AG09319 (cell line): ENCODE measurements around the gene COL8A2.
A peak's percentile ranks its signal among the peaks of the same experiment; 100 is the strongest.

Experiments used
- DNase-seq: peaks from one replicate; pipeline ENCODE4 v3.0.0-alpha.2; 2010; ENCODE audit warnings: low read depth; ENCODE audit errors: extremely low read depth
- TF ChIP-seq, protein P1 (sequence below): IDR thresholded peaks from 2 replicates; pipeline ENCODE4 v1.5.1; 2011; ENCODE audit warnings: low read depth, mild to moderate bottlenecking, inconsistent platforms, low read length, moderate library complexity

Gene COL8A2

DNA sequence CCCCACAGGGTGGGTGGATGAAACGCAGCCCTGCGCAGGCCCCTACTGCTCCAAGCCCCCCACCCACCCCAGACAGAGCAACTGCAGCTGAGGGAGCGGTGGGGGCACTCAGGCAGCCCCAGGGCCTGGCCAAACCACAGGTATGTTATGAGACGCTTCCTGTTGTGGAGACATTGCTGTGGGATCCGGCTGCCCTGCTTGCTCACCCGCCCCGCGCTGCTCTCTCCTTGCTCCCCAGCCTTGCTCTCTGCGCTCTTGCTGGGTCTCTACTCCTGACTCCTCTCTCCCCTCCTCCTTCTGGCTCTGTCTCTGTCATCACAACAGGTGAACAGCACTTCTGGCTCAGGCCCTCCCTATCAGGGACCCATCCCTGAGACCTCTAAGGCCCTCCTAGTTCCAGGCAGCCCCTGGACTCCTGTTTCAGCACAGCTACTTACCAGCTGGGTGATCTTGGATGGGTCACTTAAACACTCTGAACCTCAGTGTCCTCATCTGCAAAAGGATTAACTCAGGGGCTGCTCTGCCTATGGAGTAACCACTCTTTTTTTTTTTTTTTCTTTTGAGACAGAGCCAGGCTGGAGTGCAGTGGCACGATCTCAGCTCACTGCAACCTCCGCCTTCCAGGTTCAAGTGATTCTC is 15.9 kb downstream of the COL8A2 start:
- DNase-seq, result no peak

DNA sequence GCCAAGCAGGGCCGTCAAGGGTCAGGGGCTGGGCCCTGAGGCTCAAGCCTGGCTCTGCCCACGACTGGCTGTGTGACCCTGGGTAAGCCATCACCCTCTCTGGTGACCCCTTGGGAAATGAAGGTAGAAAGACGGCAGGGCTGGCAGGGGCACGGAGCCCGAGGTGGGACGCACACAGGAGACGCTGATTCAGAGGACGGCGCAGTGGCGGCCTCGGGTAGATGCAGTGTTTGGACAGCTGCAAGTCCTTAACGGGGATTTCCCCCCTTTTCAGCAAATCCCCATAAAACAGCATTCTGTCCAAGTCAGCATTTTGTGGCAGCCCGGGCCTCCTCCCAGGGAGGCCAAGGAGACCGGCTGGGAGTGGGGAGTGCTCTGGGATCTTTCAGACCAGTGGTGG is 16.7 kb downstream of the COL8A2 start:
- DNase-seq, result no peak
- TF ChIP-seq, protein P1, sequence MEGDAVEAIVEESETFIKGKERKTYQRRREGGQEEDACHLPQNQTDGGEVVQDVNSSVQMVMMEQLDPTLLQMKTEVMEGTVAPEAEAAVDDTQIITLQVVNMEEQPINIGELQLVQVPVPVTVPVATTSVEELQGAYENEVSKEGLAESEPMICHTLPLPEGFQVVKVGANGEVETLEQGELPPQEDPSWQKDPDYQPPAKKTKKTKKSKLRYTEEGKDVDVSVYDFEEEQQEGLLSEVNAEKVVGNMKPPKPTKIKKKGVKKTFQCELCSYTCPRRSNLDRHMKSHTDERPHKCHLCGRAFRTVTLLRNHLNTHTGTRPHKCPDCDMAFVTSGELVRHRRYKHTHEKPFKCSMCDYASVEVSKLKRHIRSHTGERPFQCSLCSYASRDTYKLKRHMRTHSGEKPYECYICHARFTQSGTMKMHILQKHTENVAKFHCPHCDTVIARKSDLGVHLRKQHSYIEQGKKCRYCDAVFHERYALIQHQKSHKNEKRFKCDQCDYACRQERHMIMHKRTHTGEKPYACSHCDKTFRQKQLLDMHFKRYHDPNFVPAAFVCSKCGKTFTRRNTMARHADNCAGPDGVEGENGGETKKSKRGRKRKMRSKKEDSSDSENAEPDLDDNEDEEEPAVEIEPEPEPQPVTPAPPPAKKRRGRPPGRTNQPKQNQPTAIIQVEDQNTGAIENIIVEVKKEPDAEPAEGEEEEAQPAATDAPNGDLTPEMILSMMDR, result no peak

More for the DNA sequence above, 15.9 kb downstream of the COL8A2 start:
- TF ChIP-seq, protein P1, result no peak

DNA sequence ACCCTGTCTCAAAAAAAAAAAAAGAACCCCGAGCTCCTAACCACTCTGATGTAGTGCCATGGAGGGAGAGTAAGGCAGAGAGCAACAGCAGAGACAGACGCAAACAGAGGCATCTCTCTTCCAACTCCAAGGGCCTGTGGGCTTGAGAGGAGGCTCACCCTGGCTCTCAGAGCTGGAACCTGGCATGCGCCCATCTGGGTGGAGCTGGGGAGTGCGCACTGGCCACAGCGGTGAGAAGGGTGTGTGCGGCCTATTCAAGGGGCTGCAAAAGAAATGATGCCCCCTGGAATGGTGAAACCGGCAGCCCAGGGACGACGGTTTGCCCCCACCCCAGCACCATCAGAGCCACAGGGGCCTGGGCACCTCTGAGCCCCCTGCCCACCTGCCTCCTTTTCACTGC is 17.6 kb downstream of the COL8A2 start:
- TF ChIP-seq, protein P1, result no peak
- DNase-seq, result no peak

DNA sequence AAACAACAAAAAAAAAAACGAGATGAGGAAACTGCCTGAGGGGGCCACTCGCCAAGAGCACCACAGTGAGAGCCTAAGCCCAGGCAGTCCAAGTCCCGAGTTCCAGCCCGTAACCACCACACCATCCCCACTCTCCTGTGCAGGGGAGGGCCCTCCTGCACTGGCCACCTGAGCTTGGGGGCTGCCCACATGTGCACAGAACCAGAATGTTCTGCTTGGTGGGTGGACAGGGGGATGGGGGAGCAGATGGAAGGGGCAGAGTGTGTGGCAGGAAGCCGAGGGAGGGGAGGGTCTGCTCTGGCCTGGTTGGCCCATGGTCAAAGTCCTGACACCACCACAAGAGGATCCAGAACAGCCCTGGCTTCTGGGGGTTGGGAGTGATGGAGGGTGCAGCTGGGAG is 18.8 kb downstream of the COL8A2 start:
- TF ChIP-seq, protein P1, result no peak
- no peak for DNase-seq

DNA sequence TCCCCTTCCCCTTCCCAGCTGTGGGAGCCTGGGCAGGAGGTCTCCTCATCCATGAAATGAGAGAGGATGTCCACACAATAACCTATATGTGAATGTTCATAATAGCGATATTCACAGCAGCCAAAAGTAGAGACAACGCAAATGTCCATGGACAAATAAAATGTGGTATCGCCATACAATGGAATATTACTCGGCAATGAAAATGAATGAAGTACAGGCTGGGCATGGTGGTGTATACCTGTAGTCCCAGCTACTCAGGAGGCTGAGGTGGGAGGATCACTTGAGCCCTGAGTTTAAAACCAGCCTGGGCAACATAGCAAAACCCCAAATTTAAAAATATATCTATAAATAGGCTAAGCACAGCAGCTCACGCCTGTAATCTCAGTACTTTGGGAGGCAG is 23.5 kb downstream of the COL8A2 start:
- DNase-seq, result no peak
- TF ChIP-seq, protein P1, result no peak

DNA sequence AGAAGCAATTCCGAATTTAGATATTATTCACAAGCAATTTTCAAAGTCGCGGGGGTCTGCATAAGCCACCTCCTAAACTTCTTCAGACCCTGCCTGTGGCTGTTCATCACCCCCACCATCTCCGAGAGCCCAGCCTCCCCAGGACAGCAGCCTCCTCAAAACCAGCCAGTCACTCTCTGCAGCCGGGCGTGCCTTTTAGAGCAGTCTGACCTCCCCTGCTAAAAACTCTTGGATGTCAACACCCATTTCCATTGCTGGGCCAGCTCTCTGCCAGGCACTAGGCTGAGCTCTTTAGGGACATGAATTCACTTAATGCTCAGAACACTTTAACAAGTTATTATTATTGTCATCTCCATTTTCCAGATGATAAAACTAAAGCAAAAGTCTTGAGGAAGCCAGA is 24.6 kb downstream of the COL8A2 start:
- DNase-seq, result no peak
- TF ChIP-seq, protein P1, result no peak

DNA sequence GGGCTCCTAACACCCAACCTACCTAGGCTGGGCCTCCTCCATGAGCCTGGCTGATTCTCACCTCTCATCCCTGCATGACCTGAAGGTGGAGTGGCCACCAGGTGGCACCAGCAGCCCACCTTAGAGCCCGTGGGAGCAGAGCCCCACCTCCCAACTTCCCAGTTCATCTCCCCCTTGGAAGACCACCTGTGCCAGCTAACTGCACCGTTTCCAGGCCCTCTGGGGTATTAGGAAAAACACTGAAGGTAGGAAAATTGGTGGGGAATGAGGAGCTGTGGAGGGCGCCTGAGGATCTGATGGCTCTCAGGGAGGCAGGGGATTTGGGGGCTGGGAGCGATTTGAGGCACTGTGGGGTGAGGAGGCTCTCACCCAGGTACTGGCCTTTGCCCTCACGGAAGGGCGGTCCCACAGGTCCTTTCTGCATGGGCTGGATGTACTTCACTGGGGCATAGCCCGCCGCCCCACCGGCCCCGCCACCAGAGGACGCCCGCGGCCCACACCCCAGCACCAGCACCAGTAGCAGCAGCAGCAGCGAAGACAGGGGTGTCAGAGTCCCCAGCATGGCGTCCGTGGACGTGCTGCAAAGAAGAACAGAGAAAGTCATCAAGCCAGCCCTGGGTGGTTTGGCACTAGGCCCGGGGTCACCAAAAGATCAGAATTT is 25.2 kb downstream of the COL8A2 start:
- TF ChIP-seq, protein P1, result peak; percentile 85
- DNase-seq, result no peak
